Heart left ventricle (tissue), 16 donors: Measurements from ENCODE around the gene PDE11A. TPM values are rescaled to one million over a fixed set of nuclear protein-coding genes. Genes with fewer than 3 reads are reported as not detected.
"Not testable (repeated sequence)": the region's sequence is repeated elsewhere in the genome, so short reads cannot be mapped to it uniquely, and the experiment has no call there.

Source experiments
- ATAC-seq, 4 donors: fragments of 200-7000 bp; cut with Tn5 transposase; one replicate each; pipeline ENCODE4 v1.9.1; 2020 to 2022; ENCODE audit warnings: moderate library complexity in 4 of 4, mild to moderate bottlenecking in 3 of 4, moderate number of reproducible peaks in 1 of 4
- DNase-seq, 5 donors: peaks; one replicate each; pipeline ENCODE4 v3.0.0-alpha.2; 2020
- H3K27ac ChIP-seq, 12 donors: fragments of 200-600 bp; sonication (generic) in 4 of 12; one replicate each; pipeline versions ENCODE4 v1.5.0 to v1.8.0; 2016 to 2022; ENCODE audit warnings: mild to moderate bottlenecking in 2 of 12
- H3K27me3 ChIP-seq, 9 donors: fragments of 200-600 bp; sonication (generic) in 2 of 9; one replicate each; pipeline versions ENCODE4 v1.5.1 to v1.8.0; 2016 to 2022; ENCODE audit warnings: mild to moderate bottlenecking in 3 of 9
- H3K36me3 ChIP-seq, 9 donors: fragments of 200-600 bp; sonication (generic) in 2 of 9; one replicate each; pipeline versions ENCODE4 v1.5.0 to v1.8.0; 2018 to 2022; ENCODE audit warnings: mild to moderate bottlenecking in 2 of 9
- H3K4me1 ChIP-seq, 12 donors: fragments of 200-600 bp; sonication (generic) in 4 of 12; one replicate each; pipeline versions ENCODE4 v1.5.0 to v1.8.0; 2016 to 2022; ENCODE audit warnings: mild to moderate bottlenecking in 3 of 12
- H3K4me3 ChIP-seq, 12 donors: fragments of 200-600 bp; sonication (generic) in 4 of 12; one replicate each; pipeline versions ENCODE4 v1.5.0 to v1.8.0; 2017 to 2022; ENCODE audit warnings: mild to moderate bottlenecking in 9 of 12, moderate library complexity in 4 of 12
- H3K9me3 ChIP-seq, 12 donors: fragments of 200-600 bp; sonication (generic) in 4 of 12; one replicate each; pipeline versions ENCODE4 v1.5.0 to v1.8.0; 2016 to 2022; ENCODE audit warnings: mild to moderate bottlenecking in 1 of 12
- POLR2A ChIP-seq, 2 donors: fragments of 450-650 bp; IDR thresholded peaks; one replicate each; pipeline ENCODE4 v1.6.1; 2017; ENCODE audit warnings: antibody characterized with exemption in 2 of 2, mild to moderate bottlenecking in 2 of 2, moderate library complexity in 2 of 2
- WGBS, 4 donors: extraction: QIAGEN DNeasy Blood & Tissue Kit in 2 of 4; methylation state at CpG; one replicate each; pipeline versions ENCODE4 v1.1.5 to v1.1.7; 2013 to 2018; 5-methylcytosine and 5-hydroxymethylcytosine counted together
- intact Hi-C, 10 donors: fragments of 100-400 bp; cut with DNase I; formaldehyde crosslinking; loops; one replicate each; pipeline versions ENCODE4 v1.11.1 to v1.14.2; 2022
- polyA plus RNA-seq, 2 donors: library from polyadenylated mRNA; stranded (reverse); fragments of 200-250 nt; gene quantifications; one replicate each; pipeline ENCODE4 v1.2.3, GENCODE V29; 2013
- total RNA-seq, 9 donors: library from RNA; depleted of rRNA in 2 of 9; stranded (reverse); fragments of >200 nt in 2 of 9; fragmentation: NEBNext Ultra II Directional in 3 of 9; extraction: Animal tissue kit (Norgen Biotek cat#: 25700) in 3 of 9; gene quantifications; one replicate each; pipeline versions ENCODE4 v1.1.0 to v1.2.4, GENCODE V29; 2016 to 2023
- TF ChIP-seq, protein P1 (sequence below), 12 donors: fragments of 200-600 bp; sonication (generic) in 4 of 12; IDR thresholded peaks; one replicate each; pipeline versions ENCODE4 v1.5.0 to v1.8.0; 2018 to 2022; ENCODE audit warnings: antibody characterized with exemption in 12 of 12, mild to moderate bottlenecking in 5 of 12
- donor health status: ischemic (EF 13 %, LVEDD 7.1; RV severe dilation, severe dysfunction).
- donor health status: healthy with polysubstance abuse.
- donor health status: DM: no; HTN: yes; CAD: no.
- donor health status: DM: no; HTN: no; CAD: no.
- donor health status: ischemic (EF 25% LVEDD 6.9; RV normal size, moderate dysfunction).
- donor health status: ischemic (EF 25% LVEDD 5.7; RV mildly dilated, moderate dysfunction).
- donor health status: healthy.
- donor health status: DM: yes; HTN: yes; CAD: no.
- donor health status: ischemic (EF 35%, LVEDD 5.7; RV mildly dilated, moderate dysfunction).
- donor health status: nonischemic (EF 11% LVEDD 7.7; RV severe dilation, severe dysfunction).
- donor health status: DM: yes; HTN: yes; CAD: no.
- donor health status: PGD.
- donor health status: ischemic (EF 29% LVEDD 5.4; RV normal size, mild dysfunction).
- donor health status: nonischemic (EF 23%, LVEDD 6.1; RV moderate dilation, normal function).

PDE11A gene
- total and polyA plus RNA-seq, 11 donors, result 0.24 to 2.9 (median 0.88) TPM

DNA sequence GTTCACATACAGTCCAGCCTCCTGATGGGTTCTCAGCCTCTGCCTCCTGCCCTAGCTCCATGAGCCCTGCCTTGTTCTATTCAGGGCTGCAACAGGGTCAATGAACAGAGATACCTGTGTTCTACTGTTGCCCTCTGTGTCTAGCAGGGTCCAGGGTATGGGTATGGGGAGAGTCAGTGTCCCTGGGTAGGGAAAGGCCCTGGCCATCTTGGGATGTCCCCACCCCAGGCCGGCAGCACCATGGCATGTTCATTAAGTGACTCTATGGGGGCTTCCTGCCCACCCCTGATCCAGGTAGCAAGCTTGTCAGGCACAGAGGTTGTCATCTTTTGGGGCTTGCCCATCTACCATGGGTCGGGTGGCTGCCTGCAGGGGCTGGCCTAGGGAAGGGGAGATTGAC, 13.5 kb downstream of the PDE11A start:
- Histone ChIP-seq H3K4me1 (no peaks in the 10 kb centered on the region), H3K9me3 (no peaks in the 10 kb centered on the region), H3K4me3 (no peak overlapping the region), H3K27ac (no peak overlapping the region), H3K36me3 (no peaks in the 10 kb centered on the region), H3K27me3 (peaks cover 0 to 5% (median 0%) of the 10 kb centered on the region in 9 donors)
- TF ChIP-seq, protein P1, sequence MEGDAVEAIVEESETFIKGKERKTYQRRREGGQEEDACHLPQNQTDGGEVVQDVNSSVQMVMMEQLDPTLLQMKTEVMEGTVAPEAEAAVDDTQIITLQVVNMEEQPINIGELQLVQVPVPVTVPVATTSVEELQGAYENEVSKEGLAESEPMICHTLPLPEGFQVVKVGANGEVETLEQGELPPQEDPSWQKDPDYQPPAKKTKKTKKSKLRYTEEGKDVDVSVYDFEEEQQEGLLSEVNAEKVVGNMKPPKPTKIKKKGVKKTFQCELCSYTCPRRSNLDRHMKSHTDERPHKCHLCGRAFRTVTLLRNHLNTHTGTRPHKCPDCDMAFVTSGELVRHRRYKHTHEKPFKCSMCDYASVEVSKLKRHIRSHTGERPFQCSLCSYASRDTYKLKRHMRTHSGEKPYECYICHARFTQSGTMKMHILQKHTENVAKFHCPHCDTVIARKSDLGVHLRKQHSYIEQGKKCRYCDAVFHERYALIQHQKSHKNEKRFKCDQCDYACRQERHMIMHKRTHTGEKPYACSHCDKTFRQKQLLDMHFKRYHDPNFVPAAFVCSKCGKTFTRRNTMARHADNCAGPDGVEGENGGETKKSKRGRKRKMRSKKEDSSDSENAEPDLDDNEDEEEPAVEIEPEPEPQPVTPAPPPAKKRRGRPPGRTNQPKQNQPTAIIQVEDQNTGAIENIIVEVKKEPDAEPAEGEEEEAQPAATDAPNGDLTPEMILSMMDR (IDR thresholded peaks at IDR 0.05), result no peak
- TF ChIP-seq POLR2A (IDR thresholded peaks at IDR 0.05), result no peak
- WGBS, 4 donors, result 65 to 100% (median 74%) methylated on average over 1 to 2 of the region's 2 CpGs
- intact Hi-C loops, result no loop called here
- ATAC-seq (no peak), DNase-seq (no peak)

DNA sequence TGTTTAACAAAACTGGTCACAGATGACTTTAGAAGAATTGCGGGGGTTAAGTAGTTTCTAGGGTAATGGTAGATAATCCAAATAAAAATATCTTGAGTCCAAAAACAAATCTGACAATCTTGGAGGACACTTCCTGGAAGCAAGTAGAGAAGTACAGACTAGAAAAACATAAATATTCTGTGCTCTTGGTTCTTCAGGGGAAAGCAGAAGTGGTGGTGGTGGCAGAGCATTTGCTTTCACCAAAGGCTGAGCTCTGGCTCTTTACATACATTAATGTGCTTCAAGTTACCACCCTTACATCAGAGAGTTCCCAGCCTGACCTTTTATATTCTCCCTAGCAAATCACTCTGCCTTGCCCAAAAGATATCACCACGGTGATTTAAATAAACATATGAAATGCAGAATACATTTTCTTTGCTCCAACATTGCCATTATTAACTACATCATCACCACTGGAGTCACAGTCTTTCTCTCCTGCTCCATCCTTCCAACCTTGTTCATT, 15.3 kb downstream of the PDE11A start:
- Histone ChIP-seq H3K4me1 (no peaks in the 10 kb centered on the region), H3K27me3 (no peaks in the 10 kb centered on the region), H3K4me3 (no peak overlapping the region), H3K27ac (no peak overlapping the region), H3K9me3 (no peaks in the 10 kb centered on the region), H3K36me3 (no peaks in the 10 kb centered on the region)
- no peak for ATAC-seq
- TF ChIP-seq POLR2A (IDR thresholded peaks at IDR 0.05), result no peak
- TF ChIP-seq, protein P1 (IDR thresholded peaks at IDR 0.05), result no peak
- DNase-seq, result no peak
- intact Hi-C loops, result no loop called here
- 65 to 79% (median 69%) methylated on average over 2 of the region's 2 CpGs for WGBS, 4 donors

DNA sequence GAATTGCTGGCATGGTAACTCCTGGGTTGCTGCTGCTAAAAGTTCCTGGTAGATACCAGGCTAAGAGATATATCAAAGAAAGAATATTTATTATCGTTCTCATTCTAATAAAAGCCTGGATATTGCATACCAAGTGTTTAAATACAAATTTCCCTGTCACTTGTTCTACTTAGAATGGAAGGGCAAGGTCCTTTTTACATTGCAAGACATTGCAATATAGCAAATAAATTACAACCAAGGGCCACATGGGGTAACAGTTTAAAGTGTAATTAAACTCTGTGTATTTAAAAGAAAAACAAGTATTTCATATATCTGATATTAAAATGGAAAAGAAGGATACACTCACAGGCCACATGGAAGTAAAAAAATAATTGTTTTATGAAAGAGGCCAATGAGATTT, 16.2 kb downstream of the PDE11A start:
- Histone ChIP-seq H3K27ac (no peak overlapping the region), H3K9me3 (no peaks in the 10 kb centered on the region), H3K4me3 (no peak overlapping the region), H3K27me3 (no peaks in the 10 kb centered on the region), H3K36me3 (no peaks in the 10 kb centered on the region), H3K4me1 (no peaks in the 10 kb centered on the region)
- no peak for ATAC-seq
- intact Hi-C loops, result no loop called here
- no peak for DNase-seq
- TF ChIP-seq POLR2A (IDR thresholded peaks at IDR 0.05), result no peak
- WGBS, 4 donors, result 69 to 89% (median 77%) methylated on average over 1 of the region's 1 CpG

DNA sequence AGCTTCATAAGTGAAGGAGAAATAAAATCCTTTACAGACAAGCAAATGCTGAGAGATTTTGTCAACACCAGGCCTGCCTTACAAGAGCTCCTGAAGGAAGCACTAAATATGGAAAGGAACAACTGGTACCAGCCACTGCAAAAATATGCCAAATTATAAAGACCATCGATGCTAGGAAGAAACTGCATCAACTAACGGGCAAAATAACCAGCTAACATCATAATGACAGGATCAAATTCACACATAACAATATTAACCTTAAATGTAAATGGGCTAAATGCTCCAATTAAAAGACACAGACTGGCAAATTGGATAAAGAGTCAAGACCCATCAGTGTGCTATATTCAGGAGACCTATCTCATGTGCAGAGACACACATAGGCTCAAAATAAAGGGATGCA, 21.3 kb downstream of the PDE11A start:
- H3K9me3 ChIP-seq, ATAC-seq, intact Hi-C loops, DNase-seq, H3K27ac ChIP-seq, H3K36me3 ChIP-seq, H3K4me1 ChIP-seq, H3K4me3 ChIP-seq, H3K27me3 ChIP-seq: not testable (repeated sequence)
- WGBS, 4 donors, result 76 to 88% (median 86%) methylated on average over 2 of the region's 2 CpGs

DNA sequence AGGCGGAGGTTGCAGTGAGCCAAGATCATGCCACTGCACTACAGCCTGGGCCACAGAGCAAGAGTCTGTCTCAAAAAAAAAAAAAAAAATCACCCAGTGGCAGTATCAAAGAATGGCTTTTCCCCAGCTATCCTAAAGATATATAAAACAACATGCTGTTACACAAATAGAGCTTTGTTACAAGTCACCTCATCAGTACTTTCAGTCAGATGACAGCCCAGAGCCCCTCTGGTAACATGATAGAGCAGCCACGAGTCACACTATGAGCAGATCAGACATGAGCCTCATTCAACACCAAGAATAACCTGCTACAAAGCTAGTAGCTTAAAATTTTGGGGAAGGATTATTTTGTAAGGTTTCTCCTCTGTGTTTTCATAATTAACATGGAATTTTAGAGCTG, 25.2 kb downstream of the PDE11A start:
- intact Hi-C loops, result no loop called here
- Histone ChIP-seq H3K4me3 (no peak overlapping the region), H3K4me1 (no peaks in the 10 kb centered on the region), H3K27ac (no peak overlapping the region), H3K36me3 (no peaks in the 10 kb centered on the region), H3K9me3 (no peaks in the 10 kb centered on the region), H3K27me3 (no peaks in the 10 kb centered on the region)
- DNase-seq (no peak), ATAC-seq (no peak)
- TF ChIP-seq, protein P1 (IDR thresholded peaks at IDR 0.05), result no peak
- no peak for TF ChIP-seq POLR2A (IDR thresholded peaks at IDR 0.05)
- WGBS, 4 donors, result 66 to 77% (median 68%) methylated on average over 2 of the region's 2 CpGs
